HL-60/S4 treated with retinoic acid at 250 ng/mL for 4 days and 3 days (cell line): ENCODE data around the gene NDUFB8.

Source experiments
- in situ Hi-C: fragments of 300-500 bp; cut with MboI; formaldehyde crosslinking; loops from 2 replicates; pipeline ENCODE4 v1.7.0; 2022; ENCODE audit warnings: low sequenced_read_pairs

The NDUFB8 gene

GRCh38 chr10:100551196-100551595 lies 21.5 kb upstream of the NDUFB8 start:
- in situ Hi-C loops: loop anchor here (25.0 kb wide), 1 partner anchor 186 kb away; the partner anchor contains the start of gene PAX2

GRCh38 chr10:100544950-100545349 lies 15.3 kb upstream of the NDUFB8 start:
- in situ Hi-C loops: no loop called here

- in situ Hi-C loops: no loop called here
These were observed 7.8 kb upstream of the NDUFB8 start for GRCh38 chr10:100537475-100537874.

- in situ Hi-C loops: no loop called here
These were observed 6.2 kb upstream of the NDUFB8 start, which contains the start of gene HIF1AN for GRCh38 chr10:100535715-100536353. Gene HIF1AN (plus strand): TSS chr10:100535943. CDS start chr10:100535959, 16 bp downstream.

GRCh38 chr10:100535338-100535714 lies 5.7 kb upstream of the NDUFB8 start:
- in situ Hi-C loops: no loop called here

DNA sequence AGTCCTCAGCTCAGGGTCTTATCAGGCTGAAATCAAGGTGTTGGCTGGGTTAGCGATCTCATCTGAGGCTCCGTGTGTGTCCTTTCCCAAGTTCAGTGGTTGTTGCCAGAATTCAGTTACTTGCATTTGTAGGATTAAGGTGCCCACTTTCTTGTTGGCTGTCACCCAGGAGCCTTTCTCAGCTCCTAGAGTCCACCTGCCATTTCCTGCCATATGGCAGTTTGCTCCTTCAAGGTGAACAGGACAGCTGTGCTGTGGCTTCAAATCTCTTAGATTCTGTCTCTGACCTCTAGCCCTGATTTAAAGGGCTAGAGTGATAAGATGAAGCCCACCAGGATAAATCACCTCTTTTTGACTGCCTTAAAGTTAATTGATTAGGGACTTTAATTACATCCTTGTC lies 5.1 kb upstream of the NDUFB8 start:
- in situ Hi-C loops: no loop called here

DNA sequence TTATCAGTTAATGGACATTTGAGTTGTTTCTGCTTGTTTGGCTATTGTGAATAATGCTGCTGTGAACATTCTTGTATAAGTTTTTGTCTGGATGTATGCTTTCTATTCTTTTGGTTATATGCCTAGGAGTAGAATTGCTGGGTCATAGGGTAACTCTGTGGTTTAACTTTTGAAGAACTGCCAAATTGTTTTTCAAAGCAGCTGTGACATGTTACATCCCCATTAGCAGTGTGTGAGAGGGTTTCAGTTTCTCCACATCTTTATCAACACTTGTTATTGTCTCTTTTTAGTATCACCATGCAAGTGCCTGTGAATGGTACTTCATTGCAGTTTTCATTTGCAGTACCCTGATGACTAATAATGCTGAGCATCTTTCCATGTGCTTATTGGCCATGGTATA lies 2.1 kb upstream of the NDUFB8 start:
- in situ Hi-C loops: no loop called here

- in situ Hi-C loops: no loop called here
These were observed 673 bp downstream of the NDUFB8 start for GRCh38 chr10:100528921-100529474.

- in situ Hi-C loops: no loop called here
These were observed 1.4 kb downstream of the NDUFB8 start for GRCh38 chr10:100528123-100528886.

DNA sequence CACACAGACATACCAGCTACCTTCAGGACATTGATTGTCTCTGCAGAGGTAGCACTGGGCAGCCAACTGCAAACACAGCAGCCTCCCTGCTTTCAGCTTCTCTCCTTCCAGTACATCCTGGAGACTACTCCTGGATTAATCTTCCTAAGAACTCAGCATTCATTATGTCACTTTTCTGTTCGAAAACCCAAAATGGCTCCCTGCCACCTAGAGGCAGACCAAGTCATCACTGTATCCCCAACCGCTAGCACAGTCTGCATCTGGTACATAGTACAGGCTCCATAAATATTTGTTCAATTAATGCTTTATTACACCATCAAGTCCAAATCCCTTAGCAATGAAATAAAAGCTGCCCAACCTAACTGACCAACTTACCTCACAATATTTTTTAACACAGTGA lies 5.0 kb downstream of the NDUFB8 start:
- in situ Hi-C loops: no loop called here

- in situ Hi-C loops: no loop called here
These were observed 5.5 kb downstream of the NDUFB8 start for GRCh38 chr10:100524206-100524605.

DNA sequence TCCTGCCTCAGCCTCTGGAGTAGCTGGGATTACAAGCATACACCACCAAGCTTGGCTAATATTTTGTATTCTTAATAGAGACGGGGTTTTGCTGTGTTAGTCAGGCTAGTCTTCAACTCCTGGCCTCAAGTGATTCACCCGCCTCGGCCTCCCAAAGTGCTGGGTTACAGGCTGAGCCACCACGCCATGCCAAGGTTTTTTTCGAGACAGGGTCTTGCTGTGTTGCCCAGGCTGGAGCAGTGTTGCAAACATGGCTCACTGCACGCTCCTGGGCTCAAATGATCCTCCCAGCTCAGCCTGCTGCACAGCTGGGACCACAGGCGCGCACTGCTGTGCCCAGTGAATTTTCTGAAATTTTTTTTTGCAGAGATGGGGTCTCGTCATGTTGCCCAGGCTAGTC lies 6.7 kb downstream of the NDUFB8 start:
- in situ Hi-C loops: no loop called here

DNA sequence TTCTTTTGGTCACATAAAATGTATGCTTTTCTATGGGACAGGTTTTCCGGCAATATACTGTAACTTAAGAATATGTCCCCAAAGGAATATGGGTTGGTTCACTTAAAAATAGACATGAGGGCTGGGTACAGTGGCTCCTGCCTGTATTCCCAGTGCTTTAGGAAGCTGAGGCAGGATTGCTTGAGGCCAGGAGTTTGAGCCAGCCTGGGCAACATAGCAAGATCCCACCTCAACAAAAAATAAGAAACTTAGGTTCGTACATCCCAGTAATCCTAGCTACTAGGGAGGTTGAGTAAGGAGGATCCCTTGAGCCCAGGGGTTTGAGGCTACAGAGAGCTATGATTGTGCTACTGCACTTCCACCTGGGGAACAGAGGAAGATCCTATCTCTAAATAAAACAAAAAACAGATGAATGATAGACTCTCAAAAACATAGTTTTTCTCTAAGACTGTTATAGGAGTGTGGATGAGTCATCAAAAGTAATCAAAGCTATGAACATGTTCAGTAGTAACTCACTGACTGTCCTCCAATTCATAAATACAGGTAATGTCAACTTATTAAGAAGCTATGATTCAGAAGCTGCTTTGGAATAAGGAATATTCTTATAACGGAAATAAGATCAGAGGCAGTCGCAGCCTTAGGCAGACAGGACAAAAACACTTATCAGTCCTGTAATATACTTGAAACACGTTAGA lies 7.4 kb downstream of the NDUFB8 start:
- in situ Hi-C loops: no loop called here

DNA sequence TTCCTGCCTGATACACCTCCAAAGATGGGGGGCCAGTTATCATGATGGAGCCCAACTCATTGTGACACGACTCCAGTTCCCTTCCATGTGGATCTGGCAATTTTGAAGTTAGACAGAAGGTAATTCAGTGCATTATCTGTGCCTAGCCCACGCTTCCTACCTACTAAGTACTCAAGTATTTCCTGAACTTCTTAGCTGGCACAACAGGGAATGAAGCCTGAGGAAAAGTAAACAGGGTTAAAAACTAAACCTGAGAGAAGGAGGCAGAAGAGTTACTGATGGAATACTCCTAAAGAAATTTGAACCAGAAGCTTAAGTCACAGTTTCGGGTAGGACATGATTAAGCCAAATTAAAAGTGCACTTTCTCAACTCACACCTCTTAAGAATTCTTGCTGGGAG lies 8.9 kb downstream of the NDUFB8 start:
- in situ Hi-C loops: no loop called here

GRCh38 chr10:100519311-100520051 lies 10.2 kb downstream of the NDUFB8 start, which contains the start of gene SEC31B:
Gene SEC31B (minus strand): TSS chr10:100519861. CDS start chr10:100516952, 2,909 bp downstream.
- in situ Hi-C loops: loop anchor here (10.0 kb wide), 1 partner anchor 185 kb away; the partner anchor contains the start of gene PKD2L1

- in situ Hi-C loops: loop anchor here (10.0 kb wide), 1 partner anchor 184 kb away; the partner anchor contains the start of gene PKD2L1
These were observed 10.9 kb downstream of the NDUFB8 start for GRCh38 chr10:100518761-100519241.

GRCh38 chr10:100516847-100517246 lies 12.8 kb downstream of the NDUFB8 start:
- in situ Hi-C loops: loop anchor here (10.0 kb wide), 1 partner anchor 182 kb away; the partner anchor contains the start of gene PKD2L1

- in situ Hi-C loops: loop anchor here (10.0 kb wide), 1 partner anchor 181 kb away; the partner anchor contains the start of gene PKD2L1
These were observed 14.1 kb downstream of the NDUFB8 start for GRCh38 chr10:100515612-100516011.

- in situ Hi-C loops: loop anchor here (10.0 kb wide), 1 partner anchor 176 kb away; the partner anchor contains the start of gene PKD2L1
These were observed 18.9 kb downstream of the NDUFB8 start for GRCh38 chr10:100510533-100511308.
